ENCODE results near the gene CYBRD1.
"Not testable (repeated sequence)": the region's sequence is repeated elsewhere in the genome, so short reads cannot be mapped to it uniquely, and the experiment has no call there.

Gene CYBRD1, protein sequence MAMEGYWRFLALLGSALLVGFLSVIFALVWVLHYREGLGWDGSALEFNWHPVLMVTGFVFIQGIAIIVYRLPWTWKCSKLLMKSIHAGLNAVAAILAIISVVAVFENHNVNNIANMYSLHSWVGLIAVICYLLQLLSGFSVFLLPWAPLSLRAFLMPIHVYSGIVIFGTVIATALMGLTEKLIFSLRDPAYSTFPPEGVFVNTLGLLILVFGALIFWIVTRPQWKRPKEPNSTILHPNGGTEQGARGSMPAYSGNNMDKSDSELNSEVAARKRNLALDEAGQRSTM

DNA sequence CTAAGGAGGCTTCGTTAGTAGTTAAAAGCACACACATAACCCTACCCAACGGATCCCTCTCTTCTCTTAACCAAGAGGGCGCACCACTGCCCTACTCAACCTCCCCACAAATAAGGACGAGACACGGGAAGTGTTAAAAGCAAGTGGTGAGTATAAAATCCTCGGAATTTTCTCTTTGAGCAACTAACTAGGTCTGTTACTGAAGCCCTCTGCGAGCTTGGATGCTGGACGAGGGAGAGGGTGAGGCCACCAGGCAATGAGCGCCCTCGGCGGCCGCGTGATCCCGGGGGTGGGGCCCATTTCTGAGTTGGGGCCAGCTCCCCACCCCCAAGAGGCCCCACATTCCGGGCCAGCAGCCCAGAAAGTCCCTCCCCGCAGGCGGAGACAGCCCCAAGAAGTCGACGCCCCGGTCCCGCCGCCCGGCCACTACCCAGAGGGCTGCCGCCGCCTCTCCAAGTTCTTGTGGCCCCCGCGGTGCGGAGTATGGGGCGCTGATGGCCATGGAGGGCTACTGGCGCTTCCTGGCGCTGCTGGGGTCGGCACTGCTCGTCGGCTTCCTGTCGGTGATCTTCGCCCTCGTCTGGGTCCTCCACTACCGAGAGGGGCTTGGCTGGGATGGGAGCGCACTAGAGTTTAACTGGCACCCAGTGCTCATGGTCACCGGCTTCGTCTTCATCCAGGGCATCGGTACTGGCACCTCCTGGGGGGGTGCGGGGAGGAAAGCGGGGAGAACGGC, at the start of gene CYBRD1:
Gene CYBRD1, plus strand, starts transcription at position 423 of the 736 bp plus-strand sequence. Its CDS starts 72 bp downstream, at position 495.
- DNase-seq: peak; percentile 3

DNA sequence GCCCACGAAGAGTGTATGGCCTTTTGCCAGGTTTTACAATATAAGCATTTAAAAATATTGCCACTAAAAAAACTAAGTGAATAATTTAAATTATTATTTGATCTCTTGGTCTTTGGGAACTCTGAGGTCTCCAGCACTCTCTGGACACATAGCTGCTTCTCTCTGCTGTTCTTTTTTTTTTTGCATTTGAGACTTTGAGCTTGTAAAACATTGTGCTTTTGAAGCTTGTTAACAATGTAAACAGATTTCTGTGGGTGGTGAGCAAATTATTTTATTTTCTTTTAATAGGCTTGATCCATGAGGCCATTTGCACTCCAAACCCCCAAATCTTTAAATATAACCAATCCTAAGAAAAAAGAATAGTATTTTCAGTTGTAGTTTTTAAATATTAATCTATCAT, 46.3 kb upstream of the CYBRD1 start:
- DNase-seq: no peak

DNA sequence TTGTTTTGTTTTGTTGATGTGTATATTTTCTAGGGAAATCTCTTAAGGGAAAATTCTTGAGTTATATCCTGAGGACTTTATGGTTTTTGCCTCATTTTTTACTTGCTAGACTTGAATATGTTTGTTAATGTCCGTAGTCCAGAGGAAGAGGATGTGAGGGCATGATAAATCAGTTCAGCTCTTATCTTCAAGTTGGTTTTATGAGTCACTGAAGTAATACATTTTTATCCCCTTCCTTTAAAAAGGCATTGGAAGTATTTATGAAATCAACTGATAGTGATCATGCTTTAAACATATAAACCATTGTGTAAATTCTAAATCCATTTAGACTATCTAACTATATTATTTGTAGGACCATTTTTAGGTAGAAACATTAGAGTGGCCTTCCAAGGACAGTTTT, 43.9 kb upstream of the CYBRD1 start:
- no peak for DNase-seq

GRCh38 chr2:171479154-171479814, 43.0 kb upstream of the CYBRD1 start:
- DNase-seq: no peak

GRCh38 chr2:171480908-171481307, 41.4 kb upstream of the CYBRD1 start:
- no peak for DNase-seq

- DNase-seq: no peak
These were observed 40.0 kb upstream of the CYBRD1 start for GRCh38 chr2:171482308-171482707.

DNA sequence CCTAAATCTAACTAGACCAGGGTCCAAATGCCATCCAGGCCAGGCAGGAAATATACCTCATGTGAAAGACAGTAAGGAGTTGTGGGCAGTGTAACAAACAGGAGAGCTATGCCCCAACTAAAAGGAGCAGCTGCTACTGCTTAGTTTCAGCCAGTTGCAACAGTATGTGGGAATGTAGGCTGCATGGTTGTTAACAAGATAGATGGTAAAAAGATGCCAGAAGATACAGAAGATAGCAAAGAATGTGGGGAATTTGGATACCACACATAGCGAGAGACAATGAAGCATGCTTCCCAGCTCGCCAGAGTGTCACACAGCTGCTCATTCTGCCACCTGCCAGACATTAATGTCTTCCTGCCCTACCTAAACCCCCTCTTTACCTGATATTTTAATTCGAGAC, 39.4 kb upstream of the CYBRD1 start:
- DNase-seq: no peak

GRCh38 chr2:171483793-171484192, 38.5 kb upstream of the CYBRD1 start:
- no peak for DNase-seq

- no peak for DNase-seq
These were observed 37.2 kb upstream of the CYBRD1 start for GRCh38 chr2:171485116-171485515.

DNA sequence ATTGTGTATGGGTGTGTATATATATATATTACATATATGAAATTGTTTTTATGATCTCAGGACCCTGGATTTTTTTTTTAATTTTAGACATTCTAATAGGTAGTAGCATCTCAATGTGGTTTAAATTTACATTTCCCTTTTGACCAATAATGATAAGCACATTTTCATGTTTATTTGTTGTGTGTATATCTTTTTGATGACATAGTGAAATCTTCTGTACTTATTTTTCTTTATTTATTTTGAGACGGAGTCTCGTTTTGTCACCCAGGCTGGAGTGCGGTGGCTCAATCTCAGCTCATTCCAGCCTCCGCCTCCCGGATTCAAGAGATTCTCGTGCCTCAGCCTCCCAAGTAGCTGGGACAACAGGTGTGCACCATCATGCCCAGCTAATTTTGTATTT, 35.1 kb upstream of the CYBRD1 start:
- no peak for DNase-seq

- DNase-seq: no peak
These were observed 34.4 kb upstream of the CYBRD1 start for GRCh38 chr2:171487803-171488259.

DNA sequence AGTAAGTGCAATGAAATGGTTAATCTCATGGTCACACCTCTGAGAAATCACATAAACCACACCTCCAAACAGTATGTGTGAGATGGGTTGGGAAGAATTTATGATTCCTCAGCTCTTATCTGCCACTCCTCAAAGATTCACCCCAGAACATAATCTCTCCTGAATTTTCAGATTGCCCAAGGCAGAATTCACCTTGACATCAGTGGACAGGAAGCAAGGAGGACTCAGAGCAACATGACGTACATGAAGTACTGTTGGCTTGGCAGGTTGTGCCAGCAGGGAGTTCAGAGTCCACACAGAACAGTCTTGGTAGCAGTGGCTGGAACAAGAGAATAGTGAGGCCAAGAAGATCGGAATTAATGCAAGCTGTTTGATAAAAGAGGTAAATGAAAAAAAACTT, 31.7 kb upstream of the CYBRD1 start:
- no peak for DNase-seq

DNA sequence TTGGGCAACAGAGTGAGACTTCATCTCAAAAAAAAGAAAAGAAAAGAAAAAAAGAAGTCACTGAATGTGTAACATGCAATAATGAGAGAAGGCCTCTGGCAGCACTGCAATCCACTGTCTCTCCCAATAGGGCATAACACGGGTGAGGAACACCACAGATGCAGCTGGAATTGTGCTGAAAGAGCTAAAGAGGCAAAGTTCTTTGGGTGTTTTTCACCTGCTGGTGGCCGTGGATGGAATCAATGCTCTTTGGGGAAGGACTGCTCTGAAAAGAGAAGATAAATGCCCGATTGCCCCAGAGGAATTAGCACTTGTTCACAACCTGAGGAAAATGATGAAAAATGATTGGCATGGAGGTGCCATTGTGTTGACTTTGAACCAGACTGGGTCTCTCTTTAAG, 31.0 kb upstream of the CYBRD1 start:
- no peak for DNase-seq

DNA sequence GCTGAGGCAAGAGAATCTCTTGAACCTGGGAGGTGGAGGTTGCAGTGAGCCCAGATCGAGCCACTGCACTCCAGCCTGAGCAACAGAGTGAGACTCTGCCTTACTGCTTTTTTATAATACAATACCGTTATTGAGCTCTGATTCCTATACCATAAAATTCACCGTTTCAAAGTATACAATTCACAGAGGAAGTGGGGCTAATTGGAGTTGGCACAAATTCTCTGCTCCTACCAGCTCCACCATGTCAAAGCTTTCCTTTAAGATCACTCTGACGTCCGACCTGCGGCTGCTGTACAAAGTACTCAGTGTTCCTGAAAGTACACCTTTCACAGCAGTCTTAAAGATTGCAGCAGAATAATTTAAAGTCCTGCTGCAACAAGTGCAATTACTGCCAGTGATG, 29.6 kb upstream of the CYBRD1 start:
- DNase-seq: no peak

DNA sequence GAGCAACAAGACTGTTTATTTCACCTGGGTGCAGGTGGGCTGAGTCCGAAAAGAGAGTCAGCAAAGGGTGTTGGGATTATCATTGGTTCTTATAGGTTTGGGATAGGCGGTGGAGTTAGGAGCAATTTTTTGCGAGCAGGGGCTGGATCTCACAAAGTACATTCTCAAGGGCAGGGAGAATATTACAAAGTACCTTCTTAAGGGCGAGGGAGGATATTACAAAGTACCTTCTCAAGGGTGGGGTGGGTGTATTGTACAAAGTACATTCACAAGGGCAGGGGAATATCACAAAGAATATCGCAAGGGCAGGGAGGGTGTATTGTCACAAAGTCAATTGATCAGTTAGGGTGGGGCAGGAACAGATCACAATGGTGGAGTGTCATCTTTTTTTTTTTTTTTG, 24.6 kb upstream of the CYBRD1 start:
- not testable (repeated sequence) for DNase-seq

GRCh38 chr2:171505374-171505773, 16.9 kb upstream of the CYBRD1 start:
- DNase-seq: no peak

DNA sequence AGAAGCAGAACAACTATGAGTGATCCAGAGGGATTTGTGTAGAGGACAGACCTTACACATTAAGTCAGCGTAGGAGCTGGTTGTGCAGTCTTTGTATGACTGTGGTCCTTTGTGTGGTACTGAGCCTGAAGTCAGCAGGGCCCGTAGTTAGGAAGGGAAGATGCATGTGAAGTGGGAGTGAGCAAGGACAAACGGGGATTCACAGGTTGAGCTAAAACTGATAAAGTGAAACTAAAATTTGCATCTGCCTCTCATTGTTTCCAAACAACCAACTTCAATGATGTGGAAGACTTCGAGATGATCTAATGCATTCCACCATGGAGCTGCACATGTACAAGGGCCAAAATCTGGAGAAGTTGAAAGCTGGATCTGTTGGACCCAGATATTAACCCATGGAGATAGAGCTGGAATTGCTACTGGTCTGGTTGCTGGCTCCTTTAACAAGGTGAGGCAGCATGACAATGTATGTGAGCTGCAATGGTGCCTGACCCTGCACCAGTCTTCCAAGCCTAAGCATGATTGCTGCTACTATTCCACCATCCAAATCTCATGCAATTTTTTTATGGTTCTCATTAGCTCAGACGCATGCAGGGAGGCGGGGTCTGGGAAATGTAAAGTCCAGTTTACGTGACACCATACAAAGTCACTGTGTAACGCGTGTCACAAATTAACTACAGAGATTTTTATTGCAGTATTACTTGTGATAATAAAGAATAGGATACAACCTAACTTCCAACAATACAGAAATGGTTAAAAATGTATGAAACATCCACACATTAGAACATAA, 12.1 kb upstream of the CYBRD1 start:
- no peak for DNase-seq

DNA sequence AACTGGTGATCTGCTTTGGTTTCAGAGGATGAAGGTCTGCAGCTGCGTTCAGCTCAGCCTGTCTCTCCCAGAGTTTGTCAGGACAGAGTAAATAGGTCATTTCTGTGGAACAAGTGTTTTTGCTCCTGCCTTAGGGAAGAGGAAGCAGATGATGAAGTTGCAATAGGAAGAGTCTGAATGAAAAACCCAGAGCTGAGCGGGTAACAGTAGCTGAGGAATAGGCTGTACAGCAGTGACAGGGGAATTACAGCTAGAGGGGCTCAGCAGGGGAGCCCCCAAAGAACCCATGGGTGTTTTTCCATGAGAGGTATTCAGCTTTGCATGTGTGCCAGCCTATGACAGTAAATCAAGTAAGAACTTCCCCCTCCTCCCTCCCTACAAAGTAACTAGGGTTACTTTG, 10.3 kb upstream of the CYBRD1 start:
- no peak for DNase-seq

- DNase-seq: no peak
These were observed 9.5 kb upstream of the CYBRD1 start for GRCh38 chr2:171512683-171513195.

GRCh38 chr2:171513719-171514160, 8.5 kb upstream of the CYBRD1 start:
- no peak for DNase-seq

- no peak for DNase-seq
These were observed 7.2 kb upstream of the CYBRD1 start for GRCh38 chr2:171514908-171515582.

- no peak for DNase-seq
These were observed 6.5 kb upstream of the CYBRD1 start for GRCh38 chr2:171515672-171516298.
